Calu3 (cell line): ENCODE measurements around the gene SPDYE3. TPM values are rescaled to one million over a fixed set of nuclear protein-coding genes. Genes with fewer than 3 reads are reported as not detected.

Experiments
- BruUV-seq: library from RNA; stranded (reverse); fragments of 400-500 nt; replicated peaks from 2 replicates; lab custom pipeline; 2021; lab: Mats Ljungman, UMichigan
- CTCF ChIA-PET: fragments of 300-600 bp; sonication (Branson Sonifier 250); formaldehyde crosslinking; loops from one replicate; lab custom pipeline; 2022; ENCODE audit warnings: antibody characterized with exemption; lab: Charles Lee
- DNase-seq: peaks from one replicate; pipeline ENCODE4 v3.0.0; 2022
- H3K27ac Mint-ChIP-seq: one replicate; pipeline ENCODE4 v1.8.0; 2022; ENCODE audit warnings: mixed read lengths; ENCODE audit not compliant: unreplicated experiment
- H3K27me3 Mint-ChIP-seq: one replicate; pipeline ENCODE4 v1.8.0; 2022; ENCODE audit warnings: mixed read lengths; ENCODE audit not compliant: unreplicated experiment
- H3K36me3 Mint-ChIP-seq: one replicate; pipeline ENCODE4 v1.8.0; 2022; ENCODE audit warnings: mild to moderate bottlenecking, moderate library complexity, mixed read lengths; ENCODE audit not compliant: insufficient read depth, unreplicated experiment
- H3K4me1 Mint-ChIP-seq: one replicate; pipeline ENCODE4 v1.8.0; 2022; ENCODE audit warnings: mild to moderate bottlenecking, low read depth, mixed read lengths; ENCODE audit not compliant: unreplicated experiment
- H3K4me3 Mint-ChIP-seq: one replicate; pipeline ENCODE4 v1.8.0; 2022; ENCODE audit warnings: mild to moderate bottlenecking, low read depth, moderate library complexity, mixed read lengths; ENCODE audit not compliant: unreplicated experiment
- H3K9me3 Mint-ChIP-seq: one replicate; pipeline ENCODE4 v1.8.0; 2022; ENCODE audit warnings: low read depth, mixed read lengths; ENCODE audit not compliant: unreplicated experiment
- CTCF ChIP-seq: fragments of 200-600 bp; IDR thresholded peaks from one replicate; pipeline ENCODE4 v1.8.0; 2022; ENCODE audit warnings: antibody characterized with exemption; ENCODE audit not compliant: unreplicated experiment
- intact Hi-C: fragments of 100-400 bp; cut with micrococcal nuclease; formaldehyde crosslinking; loops from one replicate; pipeline ENCODE4 v1.10.0; 2022; ENCODE audit not compliant: unreplicated experiment
- total RNA-seq: library from RNA; stranded (reverse); gene quantifications from 2 replicates; pipeline ENCODE4 v1.2.3, GENCODE V29; 2022

Gene SPDYE3
- total RNA-seq, 1 experiment from 2014 or later: not detected

- no peak overlapping the region for H3K27ac Mint-ChIP-seq
- H3K27me3 Mint-ChIP-seq: no peaks in the 10 kb centered on the region
- CTCF ChIA-PET: no interaction called here
- H3K4me3 Mint-ChIP-seq: no peak overlapping the region
- H3K9me3 Mint-ChIP-seq: no peaks in the 10 kb centered on the region
- H3K4me1 Mint-ChIP-seq: no peaks in the 10 kb centered on the region
- no TSS peak for BruUV-seq
- H3K36me3 Mint-ChIP-seq: peaks cover 26% of the 10 kb centered on the region
- no peak for TF ChIP-seq CTCF
- intact Hi-C loops: no loop called here
- no peak for DNase-seq
Measured at GRCh38 chr7:100352984-100353684, 45.6 kb downstream of the SPDYE3 start.

- Mint-ChIP-seq H3K4me3 (no peak overlapping the region), H3K36me3 (peaks cover 19% of the 10 kb centered on the region), H3K27me3 (no peaks in the 10 kb centered on the region), H3K27ac (no peak overlapping the region), H3K4me1 (no peaks in the 10 kb centered on the region), H3K9me3 (no peaks in the 10 kb centered on the region)
- intact Hi-C loops: no loop called here
- no peak for DNase-seq
- no TSS peak for BruUV-seq
- CTCF ChIA-PET: no interaction called here
- TF ChIP-seq CTCF: no peak
Measured at GRCh38 chr7:100353685-100354330, 46.3 kb downstream of the SPDYE3 start.

- Mint-ChIP-seq H3K36me3 (peaks cover 22% of the 10 kb centered on the region), H3K9me3 (no peaks in the 10 kb centered on the region), H3K4me3 (no peak overlapping the region), H3K27ac (no peak overlapping the region), H3K27me3 (no peaks in the 10 kb centered on the region), H3K4me1 (no peaks in the 10 kb centered on the region)
- TF ChIP-seq CTCF: no peak
- intact Hi-C loops: no loop called here
- CTCF ChIA-PET: no interaction called here
- BruUV-seq: no TSS peak
- no peak for DNase-seq
Measured at GRCh38 chr7:100356416-100357068, 49.0 kb downstream of the SPDYE3 start.

- Mint-ChIP-seq H3K4me1 (no peaks in the 10 kb centered on the region), H3K4me3 (no peak overlapping the region), H3K27ac (no peak overlapping the region), H3K27me3 (no peaks in the 10 kb centered on the region), H3K9me3 (no peaks in the 10 kb centered on the region), H3K36me3 (peaks cover 24% of the 10 kb centered on the region)
- CTCF ChIA-PET: no interaction called here
- no TSS peak for BruUV-seq
- TF ChIP-seq CTCF: no peak
- intact Hi-C loops: no loop called here
- DNase-seq: no peak
Measured at GRCh38 chr7:100357131-100357561, 49.6 kb downstream of the SPDYE3 start.
